Large intestine (tissue), 3 donors: Measurements from ENCODE around the gene SPINK1. TPM values are rescaled to one million over a fixed set of nuclear protein-coding genes. Genes with fewer than 3 reads are reported as not detected.
"Not testable (repeated sequence)": the region's sequence is repeated elsewhere in the genome, so short reads cannot be mapped to it uniquely, and the experiment has no call there.

Experiments
- DNase-seq, 2 donors: peaks; one replicate each; pipeline versions ENCODE4 v3.0.0 to v3.0.0-alpha.2; 2013
- H3K27ac ChIP-seq: one replicate; pipeline ENCODE4 v1.5.1; 2013; ENCODE audit warnings: low read length
- H3K27me3 ChIP-seq: 2 replicates; pipeline ENCODE4 v1.6.1; 2013; ENCODE audit warnings: low read length; ENCODE audit not compliant: control insufficient read depth, insufficient read depth
- H3K36me3 ChIP-seq: 2 replicates; pipeline ENCODE4 v1.6.1; 2013; ENCODE audit warnings: low read length; ENCODE audit not compliant: control insufficient read depth, insufficient read depth
- H3K4me1 ChIP-seq: one replicate; pipeline ENCODE4 v1.6.1; 2013; ENCODE audit warnings: low read length; ENCODE audit not compliant: control insufficient read depth, insufficient read depth
- H3K4me3 ChIP-seq: one replicate; pipeline ENCODE4 v1.5.1; 2013; ENCODE audit warnings: low read length
- H3K9me3 ChIP-seq: one replicate; pipeline ENCODE4 v1.6.1; 2013; ENCODE audit warnings: mild to moderate bottlenecking, low read depth, low read length, moderate library complexity; ENCODE audit not compliant: control insufficient read depth
- WGBS: methylation state at CpG from one replicate; pipeline ENCODE4 v1.1.5; 2013; ENCODE audit warnings: low lambda C conversion rate; ENCODE audit not compliant: insufficient coverage; 5-methylcytosine and 5-hydroxymethylcytosine counted together
- polyA plus RNA-seq: library from polyadenylated mRNA; unstranded; fragments of 120-200 nt; gene quantifications from one replicate; pipeline ENCODE4 v1.2.1, GENCODE V29; 2013

Gene SPINK1
- polyA plus RNA-seq, 1 donor, result 259 TPM

DNA sequence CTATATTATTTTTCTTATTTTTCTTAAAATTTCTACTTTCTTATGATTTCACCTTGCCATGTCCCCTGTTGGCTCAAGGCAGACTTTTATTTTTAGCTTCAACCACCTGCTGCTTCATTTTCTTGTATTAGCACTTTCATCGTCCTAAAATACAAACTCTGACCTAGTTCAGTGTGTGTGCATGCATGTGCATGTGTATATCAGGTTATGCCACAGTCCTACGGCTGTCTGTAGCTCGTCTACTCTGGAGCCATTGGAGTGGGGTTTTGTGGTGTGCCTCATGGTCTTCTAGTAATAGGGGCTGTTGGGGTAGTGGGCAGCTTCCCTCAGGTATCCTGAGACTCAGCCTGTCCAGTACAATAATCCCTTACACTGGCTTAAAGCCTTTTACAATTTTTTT, 13.4 kb upstream of the SPINK1 start:
- H3K4me1 ChIP-seq, result no peaks in the 10 kb centered on the region
- no peaks in the 10 kb centered on the region for H3K36me3 ChIP-seq
- no peak for DNase-seq
- no peak overlapping the region for H3K27ac ChIP-seq
- H3K4me3 ChIP-seq, result no peak overlapping the region
- WGBS, result no CpG with 5 or more reads among the region's 3 CpGs
- H3K27me3 ChIP-seq, result no peaks in the 10 kb centered on the region
- H3K9me3 ChIP-seq, result no peaks in the 10 kb centered on the region

- no peaks in the 10 kb centered on the region for H3K9me3 ChIP-seq
- WGBS, result no CpG with 5 or more reads among the region's 2 CpGs
- no peak for DNase-seq
- H3K27ac ChIP-seq, result no peak overlapping the region
- no peaks in the 10 kb centered on the region for H3K27me3 ChIP-seq
- H3K4me1 ChIP-seq, result peaks cover 7% of the 10 kb centered on the region
- no peaks in the 10 kb centered on the region for H3K36me3 ChIP-seq
- no peak overlapping the region for H3K4me3 ChIP-seq
Measured at GRCh38 chr5:147842869-147843268, 11.4 kb upstream of the SPINK1 start.

- no peaks in the 10 kb centered on the region for H3K27me3 ChIP-seq
- H3K27ac ChIP-seq, result no peak overlapping the region
- no peaks in the 10 kb centered on the region for H3K9me3 ChIP-seq
- no peaks in the 10 kb centered on the region for H3K36me3 ChIP-seq
- H3K4me3 ChIP-seq, result no peak overlapping the region
- WGBS, result 67% methylated on average over 1 of the region's 3 CpGs
- DNase-seq, result no peak
- peaks cover 54% of the 10 kb centered on the region for H3K4me1 ChIP-seq
Measured at GRCh38 chr5:147836439-147836838, 5.0 kb upstream of the SPINK1 start.

GRCh38 chr5:147835386-147835798, 3.9 kb upstream of the SPINK1 start:
- H3K9me3 ChIP-seq, result no peaks in the 10 kb centered on the region

DNA sequence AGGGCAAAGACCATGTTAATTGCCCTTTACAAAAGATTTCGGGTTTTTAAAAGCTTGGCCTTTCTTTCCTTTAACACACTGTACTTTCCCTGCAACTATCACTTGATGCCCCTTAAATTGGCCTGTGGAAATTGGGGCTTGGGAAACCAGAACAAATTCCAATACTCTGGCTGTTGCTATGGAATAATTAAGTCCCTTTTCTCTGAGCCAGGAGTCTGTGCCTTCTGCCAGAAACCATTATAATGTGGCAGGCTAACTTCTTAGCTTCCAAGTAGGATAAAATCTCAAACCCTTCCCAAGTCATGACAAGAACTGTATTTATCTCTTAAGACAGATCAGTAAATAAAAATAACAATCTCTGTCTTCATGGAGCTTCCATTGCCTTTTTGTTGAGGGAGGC, 1.1 kb upstream of the SPINK1 start:
- no peaks in the 10 kb centered on the region for H3K9me3 ChIP-seq
- no peaks in the 10 kb centered on the region for H3K36me3 ChIP-seq
- 15% methylated on average over 1 of the region's 1 CpG for whole genome bisulfite sequencing
- no peak overlapping the region for H3K4me3 ChIP-seq
- no peak for DNase-seq
- H3K27ac ChIP-seq, result peak overlapping the region; percentile 76
- no peaks in the 10 kb centered on the region for H3K27me3 ChIP-seq
- peaks cover 48% of the 10 kb centered on the region for H3K4me1 ChIP-seq

More at GRCh38 chr5:147835386-147835798, 3.9 kb upstream of the SPINK1 start:
- no peaks in the 10 kb centered on the region for H3K27me3 ChIP-seq
- H3K27ac ChIP-seq, result no peak overlapping the region
- peaks cover 54% of the 10 kb centered on the region for H3K4me1 ChIP-seq
- no CpG with 5 or more reads among the region's 2 CpGs for WGBS
- no peak overlapping the region for H3K4me3 ChIP-seq
- H3K36me3 ChIP-seq, result no peaks in the 10 kb centered on the region
- DNase-seq, result peak in 1 of 2 donors; percentile 49

DNA sequence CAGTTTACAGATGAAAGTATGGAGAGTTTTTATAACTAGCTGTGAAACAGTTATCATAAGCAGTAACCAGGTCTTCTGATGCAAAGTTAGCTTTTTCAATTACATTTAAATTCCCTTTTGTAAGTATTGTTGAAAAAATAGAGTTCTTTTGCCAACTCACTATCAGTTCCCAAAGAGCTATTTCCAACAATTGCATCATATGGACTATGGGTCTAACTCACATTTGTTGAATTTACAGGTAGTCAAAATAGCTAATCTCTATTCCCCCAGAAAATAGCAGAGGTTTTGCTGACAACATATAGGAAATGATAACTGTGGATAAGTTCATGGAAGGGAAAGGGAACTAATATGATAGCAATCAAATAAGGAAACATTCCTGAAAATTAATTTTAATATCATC, 1.4 kb downstream of the SPINK1 start:
- Histone ChIP-seq H3K27ac (no peak overlapping the region), H3K4me1 (peaks cover 27% of the 10 kb centered on the region), H3K4me3 (peak overlapping the region; percentile 44), H3K9me3 (no peaks in the 10 kb centered on the region), H3K27me3 (no peaks in the 10 kb centered on the region), H3K36me3 (peaks cover 4% of the 10 kb centered on the region)
- DNase-seq, result no peak

DNA sequence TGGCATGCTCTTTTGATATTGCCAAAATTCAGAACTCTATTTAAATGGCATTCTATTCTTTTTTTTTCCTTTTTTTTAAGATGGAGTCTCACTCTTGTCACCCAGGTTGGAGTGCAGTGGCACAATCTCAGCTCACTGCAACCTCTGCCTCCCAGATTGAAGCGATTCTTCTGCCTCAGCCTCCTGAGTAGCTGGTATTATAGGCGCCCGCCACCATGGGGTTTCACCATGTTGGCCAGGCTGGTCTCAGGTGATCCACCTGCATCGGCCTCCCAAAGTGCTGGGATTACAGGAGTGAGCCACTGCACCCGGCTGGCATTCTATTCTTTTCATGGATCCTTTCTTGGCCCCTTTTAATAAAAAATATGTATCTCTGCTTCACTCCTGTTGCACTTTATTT, 4.5 kb downstream of the SPINK1 start:
- not testable (repeated sequence) for H3K36me3 ChIP-seq, H3K9me3 ChIP-seq, H3K4me3 ChIP-seq, H3K27ac ChIP-seq, DNase-seq, H3K27me3 ChIP-seq
- peaks cover 18% of the 10 kb centered on the region for H3K4me1 ChIP-seq
- no CpG with 5 or more reads among the region's 5 CpGs for WGBS

GRCh38 chr5:147826361-147826760, 5.1 kb downstream of the SPINK1 start:
- no peak overlapping the region for H3K4me3 ChIP-seq
- no peaks in the 10 kb centered on the region for H3K9me3 ChIP-seq
- H3K4me1 ChIP-seq, result peaks cover 15% of the 10 kb centered on the region
- no peaks in the 10 kb centered on the region for H3K27me3 ChIP-seq
- H3K27ac ChIP-seq, result no peak overlapping the region
- WGBS, result no CpG with 5 or more reads among the region's 2 CpGs
- DNase-seq, result no peak
- peaks cover 13% of the 10 kb centered on the region for H3K36me3 ChIP-seq

DNA sequence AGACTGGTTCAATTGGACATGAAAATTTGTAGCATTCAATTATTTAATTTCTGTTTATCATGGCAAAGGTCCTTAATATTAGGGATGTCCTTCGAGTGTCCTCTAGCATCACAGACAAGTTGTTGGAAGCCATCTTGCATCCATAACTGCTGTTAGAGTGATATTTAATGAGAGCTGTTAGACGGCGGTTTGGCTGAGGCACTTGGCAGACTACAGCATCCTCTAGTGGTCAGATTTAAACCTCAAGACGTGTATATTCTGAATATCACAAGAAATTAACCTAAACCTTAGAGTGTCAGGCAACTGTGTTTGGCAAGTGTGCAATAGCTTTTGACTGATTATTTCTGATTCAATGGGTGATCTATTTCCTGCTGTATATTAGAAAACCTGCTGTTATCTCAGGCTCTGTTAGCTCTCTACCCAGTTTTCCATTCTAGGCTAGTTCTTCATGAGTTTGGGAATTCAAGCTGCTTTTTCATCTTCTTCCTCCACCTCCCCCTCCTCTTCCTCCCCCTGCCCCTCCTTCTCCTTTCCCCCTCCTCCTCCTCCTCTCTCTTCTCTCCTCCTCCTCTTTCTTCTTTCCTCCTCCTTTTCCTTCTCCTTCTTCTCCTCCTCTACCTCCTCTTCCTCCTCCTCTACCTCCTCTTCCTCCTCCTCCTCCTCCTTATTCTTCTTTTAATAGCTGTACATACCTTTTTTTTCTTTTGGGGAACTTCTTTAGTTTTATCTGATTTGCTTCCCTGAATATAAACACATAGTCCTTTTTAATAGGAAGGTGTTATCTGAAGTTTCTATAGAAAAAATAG, 8.6 kb downstream of the SPINK1 start:
- peak overlapping the region; percentile 0 for H3K27ac ChIP-seq
- no peak overlapping the region for H3K4me3 ChIP-seq
- H3K27me3 ChIP-seq, result no peaks in the 10 kb centered on the region
- peaks cover 13% of the 10 kb centered on the region for H3K36me3 ChIP-seq
- no peaks in the 10 kb centered on the region for H3K9me3 ChIP-seq
- H3K4me1 ChIP-seq, result peaks cover 14% of the 10 kb centered on the region
- peak; percentile 48 to 61 for DNase-seq
- no CpG with 5 or more reads among the region's 4 CpGs for WGBS

DNA sequence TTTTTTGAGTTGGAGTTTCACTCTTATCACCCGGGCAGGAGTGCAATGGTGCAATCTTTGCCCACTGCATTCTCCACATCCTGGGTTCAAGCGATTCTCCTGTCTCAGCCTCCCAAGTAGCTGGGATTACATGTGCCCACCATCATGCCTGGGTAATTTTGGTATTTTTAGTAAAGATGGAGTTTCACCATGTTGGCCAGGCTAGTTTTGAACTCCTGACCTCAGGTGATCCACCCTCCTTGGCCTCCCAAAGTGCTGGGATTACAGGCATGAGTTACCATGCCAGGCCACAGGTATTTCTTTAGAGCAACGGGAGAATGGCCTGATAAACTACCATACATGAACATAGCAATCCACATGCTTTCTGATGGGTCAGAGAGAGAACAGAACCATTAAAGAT, 9.2 kb downstream of the SPINK1 start:
- H3K4me1 ChIP-seq, result peaks cover 12% of the 10 kb centered on the region
- peaks cover 12% of the 10 kb centered on the region for H3K36me3 ChIP-seq
- not testable (repeated sequence) for H3K4me3 ChIP-seq, DNase-seq, H3K27ac ChIP-seq, H3K9me3 ChIP-seq, H3K27me3 ChIP-seq
- whole genome bisulfite sequencing, result no CpG with 5 or more reads among the region's 3 CpGs

GRCh38 chr5:147821766-147822165, 9.7 kb downstream of the SPINK1 start:
- Histone ChIP-seq H3K36me3 (peaks cover 9% of the 10 kb centered on the region), H3K9me3 (no peaks in the 10 kb centered on the region), H3K27ac (no peak overlapping the region), H3K4me3 (no peak overlapping the region), H3K4me1 (peaks cover 12% of the 10 kb centered on the region), H3K27me3 (no peaks in the 10 kb centered on the region)
- WGBS, result 95% methylated on average over 2 of the region's 5 CpGs
- no peak for DNase-seq
